Activated T-cell treated with anti-CD3 and anti-CD28 coated beads for 1 hour (primary cell): ENCODE results near the gene SECISBP2.

Source experiments
- DNase-seq: peaks from one replicate; pipeline ENCODE4 v3.0.0-alpha.2; 2020; ENCODE audit warnings: low read depth

SECISBP2 gene

GRCh38 chr9:89347651-89348050 is 29.4 kb downstream of the SECISBP2 start:
- DNase-seq = no peak

GRCh38 chr9:89349607-89350006 is 31.3 kb downstream of the SECISBP2 start:
- DNase-seq = no peak

- DNase-seq = no peak
Observed at GRCh38 chr9:89350988-89351557, 32.8 kb downstream of the SECISBP2 start.

GRCh38 chr9:89351584-89352300 is 33.4 kb downstream of the SECISBP2 start:
- no peak for DNase-seq

GRCh38 chr9:89352451-89352850 is 34.2 kb downstream of the SECISBP2 start:
- no peak for DNase-seq

- DNase-seq = no peak
Observed at GRCh38 chr9:89352874-89353649, 34.8 kb downstream of the SECISBP2 start.

- no peak for DNase-seq
Observed at GRCh38 chr9:89353989-89354388, 35.7 kb downstream of the SECISBP2 start.

- DNase-seq = no peak
Observed at GRCh38 chr9:89354471-89354870, 36.2 kb downstream of the SECISBP2 start.

GRCh38 chr9:89356782-89357181 is 38.5 kb downstream of the SECISBP2 start:
- DNase-seq = no peak

- no peak for DNase-seq
Observed at GRCh38 chr9:89357331-89358197, 39.3 kb downstream of the SECISBP2 start.

- DNase-seq = no peak
Observed at GRCh38 chr9:89358376-89358916, 40.1 kb downstream of the SECISBP2 start.

- no peak for DNase-seq
Observed at GRCh38 chr9:89358985-89359384, 40.7 kb downstream of the SECISBP2 start.

- DNase-seq = no peak
Observed at GRCh38 chr9:89359751-89360261, 41.5 kb downstream of the SECISBP2 start.

GRCh38 chr9:89360465-89360864 is 42.2 kb downstream of the SECISBP2 start:
- no peak for DNase-seq

- no peak for DNase-seq
Observed at GRCh38 chr9:89361031-89361430, 42.7 kb downstream of the SECISBP2 start.

- no peak for DNase-seq
Observed at GRCh38 chr9:89361816-89362646, 43.7 kb downstream of the SECISBP2 start.

- no peak for DNase-seq
Observed at GRCh38 chr9:89362647-89363310, 44.5 kb downstream of the SECISBP2 start.

GRCh38 chr9:89363311-89363670 is 45.0 kb downstream of the SECISBP2 start:
- DNase-seq = no peak

- no peak for DNase-seq
Observed at GRCh38 chr9:89363921-89364665, 45.8 kb downstream of the SECISBP2 start.
